Activated T-helper 17 cell treated with anti-CD3 and anti-CD28 coated beads, Interleukin-2, amount 50 U/mL, for 72 hours (primary cell): Measurements from ENCODE around the gene LRRK2. TPM values are rescaled to one million over a fixed set of nuclear protein-coding genes. Genes with fewer than 3 reads are reported as not detected.
"Not testable (repeated sequence)": the region's sequence is repeated elsewhere in the genome, so short reads cannot be mapped to it uniquely, and the experiment has no call there.

Experiments
- ATAC-seq: fragments of 150-1000 bp; cut with Tn5 transposase; replicated peaks from 2 replicates; pipeline ENCODE4 v1.10.0; 2021; ENCODE audit warnings: mild to moderate bottlenecking, moderate library complexity
- H3K27ac Mint-ChIP-seq: one replicate; pipeline ENCODE4 v1.8.0; 2022; ENCODE audit warnings: mixed read lengths
- H3K27me3 Mint-ChIP-seq: one replicate; pipeline ENCODE4 v1.8.0; 2022; ENCODE audit warnings: mixed read lengths
- H3K36me3 Mint-ChIP-seq: one replicate; pipeline ENCODE4 v1.8.0; 2022; ENCODE audit warnings: low read depth, mild to moderate bottlenecking, mixed read lengths
- H3K4me1 Mint-ChIP-seq: one replicate; pipeline ENCODE4 v1.8.0; 2022; ENCODE audit warnings: mixed read lengths
- H3K4me3 Mint-ChIP-seq: one replicate; pipeline ENCODE4 v1.8.0; 2022; ENCODE audit warnings: mild to moderate bottlenecking, mixed read lengths
- H3K9me3 Mint-ChIP-seq: one replicate; pipeline ENCODE4 v1.8.0; 2022; ENCODE audit warnings: mixed read lengths
- total RNA-seq, 2 donors: library from RNA; stranded (reverse); gene quantifications; one replicate each; pipeline ENCODE4 v1.2.3, GENCODE V29; 2022

Gene LRRK2
- total RNA-seq, 2 donors from 2014 or later = 0.04 to 0.26 TPM

- peak; percentile 18 for ATAC-seq
- Mint-ChIP-seq H3K4me1 (no peaks in the 10 kb centered on the region), H3K4me3 (no peak overlapping the region), H3K27ac (no peak overlapping the region), H3K36me3 (no peaks in the 10 kb centered on the region), H3K9me3 (no peaks in the 10 kb centered on the region), H3K27me3 (no peaks in the 10 kb centered on the region)
These were observed 22.4 kb upstream of the LRRK2 start for GRCh38 chr12:40202095-40203059.

GRCh38 chr12:40203060-40203430, 21.8 kb upstream of the LRRK2 start:
- H3K27me3 Mint-ChIP-seq = no peaks in the 10 kb centered on the region
- no peaks in the 10 kb centered on the region for H3K36me3 Mint-ChIP-seq
- H3K27ac Mint-ChIP-seq = no peak overlapping the region
- H3K4me3 Mint-ChIP-seq = no peak overlapping the region
- peak; percentile 29 for ATAC-seq
- H3K4me1 Mint-ChIP-seq = no peaks in the 10 kb centered on the region
- H3K9me3 Mint-ChIP-seq = no peaks in the 10 kb centered on the region

- Mint-ChIP-seq H3K9me3 (no peaks in the 10 kb centered on the region), H3K36me3 (no peaks in the 10 kb centered on the region), H3K4me3 (no peak overlapping the region), H3K27me3 (no peaks in the 10 kb centered on the region), H3K4me1 (no peaks in the 10 kb centered on the region), H3K27ac (no peak overlapping the region)
- ATAC-seq = no peak
These were observed 20.5 kb upstream of the LRRK2 start for GRCh38 chr12:40204337-40204736.

- no peak overlapping the region for H3K27ac Mint-ChIP-seq
- no peak for ATAC-seq
- no peaks in the 10 kb centered on the region for H3K9me3 Mint-ChIP-seq
- no peak overlapping the region for H3K4me3 Mint-ChIP-seq
- no peaks in the 10 kb centered on the region for H3K36me3 Mint-ChIP-seq
- H3K4me1 Mint-ChIP-seq = no peaks in the 10 kb centered on the region
- H3K27me3 Mint-ChIP-seq = no peaks in the 10 kb centered on the region
These were observed 17.2 kb upstream of the LRRK2 start for GRCh38 chr12:40207551-40207950.

GRCh38 chr12:40208707-40209446, 15.9 kb upstream of the LRRK2 start:
- Mint-ChIP-seq H3K27ac (no peak overlapping the region), H3K4me3 (no peak overlapping the region), H3K36me3 (no peaks in the 10 kb centered on the region), H3K27me3 (no peaks in the 10 kb centered on the region), H3K4me1 (no peaks in the 10 kb centered on the region), H3K9me3 (no peaks in the 10 kb centered on the region)
- ATAC-seq = no peak

DNA sequence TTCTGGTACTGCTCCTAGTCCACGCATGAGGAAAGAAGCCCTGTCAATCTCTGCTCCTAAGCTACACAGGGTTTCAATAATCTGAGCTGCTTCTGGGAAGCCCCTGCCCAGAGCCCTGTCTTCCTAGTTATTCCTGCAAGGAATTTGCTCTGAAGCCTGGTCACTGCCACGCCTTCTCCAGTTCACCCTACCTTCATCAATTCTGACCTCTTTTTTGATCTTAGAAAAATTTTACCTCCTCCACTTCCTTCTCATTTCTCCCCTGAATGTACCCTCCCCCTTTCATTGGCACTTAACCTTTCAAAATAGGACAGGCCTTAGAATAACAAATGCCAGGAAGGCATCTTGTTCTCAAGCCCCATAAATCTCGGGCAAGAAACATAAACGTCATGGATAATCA, 14.9 kb upstream of the LRRK2 start:
- Mint-ChIP-seq H3K4me3 (no peak overlapping the region), H3K9me3 (no peaks in the 10 kb centered on the region), H3K27ac (no peak overlapping the region), H3K4me1 (no peaks in the 10 kb centered on the region), H3K36me3 (no peaks in the 10 kb centered on the region), H3K27me3 (no peaks in the 10 kb centered on the region)
- ATAC-seq = no peak

- not testable (repeated sequence) for H3K27me3 Mint-ChIP-seq, ATAC-seq, H3K4me3 Mint-ChIP-seq, H3K36me3 Mint-ChIP-seq, H3K27ac Mint-ChIP-seq, H3K4me1 Mint-ChIP-seq, H3K9me3 Mint-ChIP-seq
These were observed 13.6 kb upstream of the LRRK2 start for GRCh38 chr12:40211186-40211585.

DNA sequence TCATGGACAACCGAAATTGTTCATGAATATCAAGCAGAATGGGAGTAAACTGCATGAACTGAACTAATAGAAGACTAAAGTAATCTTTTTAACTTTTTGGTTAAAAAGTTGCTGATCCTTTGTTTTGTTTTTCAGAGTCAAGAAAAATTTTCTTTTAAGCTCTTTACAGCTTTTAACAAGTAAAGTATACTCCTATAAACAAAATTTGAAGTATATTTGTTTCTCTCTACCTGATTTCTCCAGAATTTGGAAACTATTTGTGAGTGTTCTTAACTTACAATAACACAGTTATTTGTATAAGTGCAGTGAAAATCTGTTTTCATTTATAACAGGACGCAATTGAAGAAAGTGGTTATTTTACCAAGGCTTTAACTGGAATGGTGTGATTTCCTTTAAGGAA, 12.2 kb upstream of the LRRK2 start:
- Mint-ChIP-seq H3K4me1 (no peaks in the 10 kb centered on the region), H3K27ac (no peak overlapping the region), H3K27me3 (no peaks in the 10 kb centered on the region), H3K9me3 (no peaks in the 10 kb centered on the region), H3K36me3 (no peaks in the 10 kb centered on the region), H3K4me3 (no peak overlapping the region)
- ATAC-seq = no peak

GRCh38 chr12:40215982-40216381, 8.8 kb upstream of the LRRK2 start:
- Mint-ChIP-seq H3K9me3 (no peaks in the 10 kb centered on the region), H3K27me3 (no peaks in the 10 kb centered on the region), H3K27ac (no peak overlapping the region), H3K4me1 (no peaks in the 10 kb centered on the region), H3K36me3 (no peaks in the 10 kb centered on the region), H3K4me3 (no peak overlapping the region)
- ATAC-seq = no peak

DNA sequence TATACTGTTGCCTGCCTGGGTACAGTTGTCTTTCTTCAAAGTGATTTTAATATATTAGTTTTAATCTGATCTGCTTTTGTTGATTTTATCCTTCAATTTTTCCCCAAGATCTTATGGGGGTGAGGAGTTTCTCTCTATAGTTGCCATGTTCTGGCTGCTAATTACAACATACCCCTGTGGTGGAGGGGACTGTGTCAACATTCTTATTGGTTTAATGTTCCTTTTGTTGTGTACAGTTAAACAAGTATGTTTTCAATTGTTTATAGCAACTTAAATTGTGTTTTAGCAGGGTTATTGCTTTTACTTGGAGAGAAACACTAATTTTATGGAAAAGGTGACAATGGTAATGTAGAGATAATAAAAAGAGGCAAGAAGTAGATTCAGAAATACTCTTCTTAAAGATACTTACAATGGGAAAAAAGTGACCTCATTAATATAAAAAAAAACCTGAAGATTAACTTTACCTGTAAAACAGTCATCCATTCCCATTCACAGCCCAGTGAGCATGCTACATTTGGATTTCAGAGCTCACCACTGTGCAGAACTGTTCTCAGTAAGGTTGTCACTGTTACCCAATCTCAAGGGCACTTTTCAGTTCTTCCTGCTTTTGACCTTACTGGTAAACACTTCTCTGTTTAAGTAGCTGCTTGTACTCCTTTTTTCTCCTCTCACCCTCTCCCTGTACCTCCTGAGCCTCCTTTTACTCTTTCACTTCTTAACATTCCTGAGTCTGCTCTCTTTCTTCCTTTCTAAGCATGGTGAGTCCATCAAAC, 8.1 kb upstream of the LRRK2 start:
- H3K4me1 Mint-ChIP-seq = no peaks in the 10 kb centered on the region
- no peaks in the 10 kb centered on the region for H3K36me3 Mint-ChIP-seq
- no peak overlapping the region for H3K27ac Mint-ChIP-seq
- H3K9me3 Mint-ChIP-seq = no peaks in the 10 kb centered on the region
- no peak for ATAC-seq
- no peak overlapping the region for H3K4me3 Mint-ChIP-seq
- no peaks in the 10 kb centered on the region for H3K27me3 Mint-ChIP-seq

GRCh38 chr12:40219760-40220159, 5.0 kb upstream of the LRRK2 start:
- Mint-ChIP-seq H3K27ac (no peak overlapping the region), H3K4me3 (no peak overlapping the region), H3K9me3 (no peaks in the 10 kb centered on the region), H3K27me3 (no peaks in the 10 kb centered on the region), H3K36me3 (no peaks in the 10 kb centered on the region), H3K4me1 (no peaks in the 10 kb centered on the region)
- ATAC-seq = no peak

DNA sequence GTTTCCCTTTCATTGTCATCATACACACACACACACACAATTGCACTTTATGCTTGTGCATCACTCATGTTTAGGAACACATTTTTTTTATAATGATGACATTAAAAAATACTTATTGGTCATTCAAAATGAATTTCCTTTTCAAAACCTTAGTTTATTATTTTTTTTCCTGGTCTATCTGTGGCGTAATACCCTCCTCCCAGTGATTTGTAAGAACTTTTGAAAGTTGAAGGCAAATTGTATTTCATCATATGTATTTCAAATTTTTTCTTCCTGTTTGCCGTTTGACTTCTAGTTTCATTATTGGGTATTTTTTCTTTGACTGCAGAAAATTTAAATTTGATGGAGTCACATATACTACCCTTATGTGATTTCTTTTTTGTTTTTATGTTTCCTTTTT, 2.5 kb upstream of the LRRK2 start:
- no peak for ATAC-seq
- H3K36me3 Mint-ChIP-seq = no peaks in the 10 kb centered on the region
- peaks cover 6% of the 10 kb centered on the region for H3K27me3 Mint-ChIP-seq
- no peak overlapping the region for H3K4me3 Mint-ChIP-seq
- no peaks in the 10 kb centered on the region for H3K9me3 Mint-ChIP-seq
- H3K4me1 Mint-ChIP-seq = peaks cover 7% of the 10 kb centered on the region
- H3K27ac Mint-ChIP-seq = no peak overlapping the region

- no peaks in the 10 kb centered on the region for H3K9me3 Mint-ChIP-seq
- no peak for ATAC-seq
- no peaks in the 10 kb centered on the region for H3K36me3 Mint-ChIP-seq
- peak overlapping the region; percentile 72 for H3K4me3 Mint-ChIP-seq
- H3K27ac Mint-ChIP-seq = no peak overlapping the region
- peaks cover 6% of the 10 kb centered on the region for H3K27me3 Mint-ChIP-seq
- H3K4me1 Mint-ChIP-seq = peaks cover 7% of the 10 kb centered on the region
These were observed 1.2 kb upstream of the LRRK2 start for GRCh38 chr12:40223646-40224045.

DNA sequence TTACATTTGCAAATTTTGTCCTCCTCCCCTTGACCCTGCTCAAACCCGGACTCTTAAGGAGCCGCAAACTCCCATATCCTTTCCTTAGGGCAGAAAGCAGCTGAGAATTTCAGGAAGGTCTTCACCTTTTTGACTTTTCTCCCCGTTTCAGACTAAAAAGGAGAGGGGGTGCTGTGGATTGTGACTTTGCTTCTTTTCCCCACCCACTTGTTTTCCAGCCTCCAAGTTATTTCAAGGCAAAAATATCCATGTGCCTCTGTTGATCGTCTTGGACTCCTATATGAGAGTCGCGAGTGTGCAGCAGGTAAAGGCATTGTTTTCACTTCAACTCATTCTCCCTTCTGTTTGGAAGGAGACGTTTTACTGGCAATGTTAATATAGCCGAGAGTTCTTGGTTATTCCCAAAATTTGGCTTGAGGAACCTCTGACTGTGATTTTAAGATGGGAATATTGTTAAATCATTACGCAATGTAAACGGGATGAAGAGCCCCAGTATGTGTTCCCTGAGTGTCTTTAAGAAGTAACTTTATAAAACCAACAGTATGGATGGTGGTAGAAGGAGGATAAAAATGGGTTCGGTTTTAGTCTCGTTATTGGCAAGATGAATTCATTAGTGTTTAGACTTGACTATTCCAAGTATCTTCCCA, 663 bp downstream of the LRRK2 start:
- no peaks in the 10 kb centered on the region for H3K36me3 Mint-ChIP-seq
- no peaks in the 10 kb centered on the region for H3K9me3 Mint-ChIP-seq
- peaks cover 7% of the 10 kb centered on the region for H3K4me1 Mint-ChIP-seq
- H3K4me3 Mint-ChIP-seq = peak overlapping the region; percentile 72
- H3K27me3 Mint-ChIP-seq = peaks cover 6% of the 10 kb centered on the region
- ATAC-seq = no peak
- H3K27ac Mint-ChIP-seq = no peak overlapping the region
